ENCODE results near the gene SRGAP1. TPM values are rescaled to one million over a fixed set of nuclear protein-coding genes. Genes with fewer than 3 reads are reported as not detected.
"Not testable (repeated sequence)": the region's sequence is repeated elsewhere in the genome, so short reads cannot be mapped to it uniquely, and the experiment has no call there.

SRGAP1 gene
- total RNA-seq, 1 donor from 2014 or later, result 1.3 TPM

DNA sequence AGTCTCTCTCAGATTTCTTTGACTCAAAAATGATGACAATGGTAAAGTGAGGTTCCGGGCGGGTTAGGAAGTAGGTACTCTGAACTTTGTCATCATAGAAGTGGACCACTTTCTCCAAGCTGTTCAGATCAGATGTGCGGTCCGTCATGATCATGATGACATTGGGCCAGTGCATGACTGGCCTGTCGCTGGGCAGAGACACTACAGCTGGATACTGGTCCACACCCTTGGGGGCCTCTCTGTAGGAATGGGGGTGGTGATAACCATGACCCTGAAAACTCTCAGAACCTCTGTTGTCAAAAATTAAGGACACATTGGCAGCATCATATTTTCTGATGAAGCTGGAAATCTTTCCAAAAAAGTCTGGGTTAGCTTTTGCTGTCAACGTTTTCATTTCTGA, 349.4 kb downstream of the SRGAP1 start:
- DNase-seq (ENCODE audit: low read depth in 2 of 2), result no peak

GRCh38 chr12:64194333-64195149, 350.0 kb downstream of the SRGAP1 start:
- DNase-seq (ENCODE audit: low read depth in 2 of 2), result no peak

GRCh38 chr12:64195841-64196240, 351.3 kb downstream of the SRGAP1 start:
- not testable (repeated sequence) for DNase-seq (ENCODE audit: low read depth in 2 of 2)

DNA sequence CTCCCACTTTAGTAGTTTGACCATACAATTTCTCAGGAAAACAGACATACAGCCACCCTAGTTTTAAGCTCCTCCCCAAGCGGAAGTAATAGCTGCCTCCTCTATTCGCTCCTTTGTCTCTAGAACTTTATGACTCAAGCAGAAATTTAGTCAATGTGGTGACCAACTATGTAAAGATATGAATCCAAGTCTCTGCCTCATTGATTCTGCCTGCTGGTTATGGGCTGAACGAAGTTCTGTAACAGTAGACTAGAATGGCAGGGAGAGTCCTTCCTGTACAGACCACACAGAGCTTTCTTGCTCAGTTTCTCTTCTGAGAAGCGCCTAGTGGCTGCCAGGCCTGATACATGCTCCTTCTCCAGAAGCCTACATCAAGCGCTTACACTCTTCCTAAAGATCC, 358.5 kb downstream of the SRGAP1 start:
- DNase-seq (ENCODE audit: low read depth in 2 of 2), result no peak

- DNase-seq (ENCODE audit: low read depth in 2 of 2), result no peak
These were observed 359.3 kb downstream of the SRGAP1 start for GRCh38 chr12:64203775-64204174.

DNA sequence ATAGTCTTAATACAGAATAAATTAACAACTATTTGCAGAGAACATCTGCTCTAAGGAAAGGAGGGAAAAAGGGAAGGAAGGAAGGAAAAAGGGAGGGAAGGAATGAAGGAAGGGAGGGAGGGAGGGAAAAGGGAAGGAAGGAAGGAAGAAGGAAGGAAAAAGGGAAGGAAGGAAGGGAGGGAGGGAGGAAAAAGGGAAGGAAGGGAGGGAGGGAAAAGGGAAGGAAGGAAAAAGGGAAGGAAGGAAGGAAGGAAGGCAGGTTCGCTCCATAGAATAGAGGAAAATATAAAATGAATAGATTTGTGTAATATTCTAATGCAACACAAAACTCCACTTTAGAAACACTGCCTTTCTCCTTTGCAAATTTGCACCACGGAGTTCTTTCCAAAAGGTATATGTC, 361.0 kb downstream of the SRGAP1 start:
- DNase-seq (ENCODE audit: low read depth in 2 of 2), result no peak

DNA sequence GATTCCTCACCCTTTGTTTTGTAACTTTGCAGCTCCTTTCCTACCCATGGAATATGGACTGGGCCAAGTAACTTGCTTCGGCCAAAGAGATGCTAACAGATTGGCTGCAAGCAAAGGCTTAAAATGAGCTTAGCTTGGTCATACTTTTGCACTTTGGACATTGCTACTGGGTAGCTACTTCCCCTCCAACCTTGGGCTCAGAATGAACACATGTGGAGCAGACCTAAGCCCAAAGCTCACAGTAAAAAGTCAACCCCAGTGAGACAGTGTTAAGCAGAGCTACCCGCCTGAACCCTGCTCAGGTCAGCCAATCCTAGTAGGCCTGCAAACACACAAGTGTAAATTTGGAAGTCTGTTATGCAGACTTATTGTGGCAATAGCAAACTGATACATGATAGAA, 363.0 kb downstream of the SRGAP1 start:
- no peak for DNase-seq (ENCODE audit: low read depth in 2 of 2)

Other genes with a start within 250 kb of the SRGAP1 start
- 0.26 and 0.51 TPM in 2 replicates for gene DPY19L2, start 176.2 kb upstream of the SRGAP1 start, total RNA-seq
- 7.3 and 9.1 TPM in 2 replicates for gene RXYLT1, start 64.8 kb upstream of the SRGAP1 start, total RNA-seq

Data from dermis microvascular lymphatic vessel endothelial cell (primary cell).